GM12878 (cell line): ENCODE results near the gene PAX9. TPM values are rescaled to one million over a fixed set of nuclear protein-coding genes. Genes with fewer than 3 reads are reported as not detected.

Experiments used
- ATAC-seq: fragments of 200-7000 bp; cut with Tn5 transposase; 3 replicates; pipeline ENCODE4 v1.9.1; 2020; ENCODE audit warnings: mild to moderate bottlenecking, moderate library complexity
- BruUV-seq: library from RNA; stranded (reverse); fragments of 400-500 nt; replicated peaks from 2 replicates; lab custom pipeline; 2021; lab: Mats Ljungman, UMichigan
- CTCF ChIA-PET: fragments of 300-600 bp; sonication (Branson Sonifier 250); formaldehyde crosslinking; extraction: SDS; loops from one replicate; lab custom pipeline; 2021; ENCODE audit warnings: inconsistent platforms; lab: Yijun Ruan, JAX
- POLR2A ChIA-PET: fragments of 350-600 bp; formaldehyde crosslinking; extraction: SDS; loops from one replicate; lab custom pipeline; 2021; ENCODE audit warnings: inconsistent platforms; lab: Charles Lee
- RAD21 ChIA-PET: fragments of 300-600 bp; sonication (Branson Sonifier 250); formaldehyde crosslinking; loops from one replicate; lab custom pipeline; 2023; ENCODE audit warnings: antibody characterized with exemption; ENCODE audit not compliant: unreplicated experiment; lab: Charles Lee
- SMC1A ChIA-PET: fragments of 300-600 bp; sonication (Branson Sonifier 250); formaldehyde crosslinking; loops from one replicate; lab custom pipeline; 2023; ENCODE audit not compliant: unreplicated experiment, uncharacterized antibody; lab: Charles Lee
- DNase-seq: peaks from one replicate; pipeline ENCODE4 v3.0.0-alpha.2; 2011; ENCODE audit warnings: low read depth, low spot score
- FAIRE-seq: peaks from 3 replicates; lab custom pipeline; 2011; peaks lifted over from hg19 to GRCh38; lab: Jason Lieb, UNC
- H2AFZ ChIP-seq: 2 replicates; pipeline ENCODE4 v1.6.0; 2011; ENCODE audit warnings: low read depth, low read length, control low read depth; ENCODE audit not compliant: control insufficient read depth
- H3K27ac ChIP-seq: 2 replicates; pipeline ENCODE4 v1.5.1; 2011; ENCODE audit warnings: control low read depth; ENCODE audit not compliant: control insufficient read depth, insufficient read depth
- H3K27me3 ChIP-seq, 2 experiments: replicated peaks in 1 of 2; 2 replicates each; pipeline versions ENCODE4 v1.6.0 to v1.6.1; 2011; ENCODE audit warnings: low read length in 1 of 2; ENCODE audit not compliant: control insufficient read depth in 2 of 2, insufficient read depth in 2 of 2
- H3K36me3 ChIP-seq, 2 experiments: 2 replicates each; pipeline ENCODE4 v1.5.1; 2011; ENCODE audit warnings: low read length in 1 of 2; ENCODE audit not compliant: control insufficient read depth in 2 of 2, insufficient read depth in 2 of 2
- H3K4me1 ChIP-seq: 2 replicates; pipeline ENCODE4 v1.6.1; 2011; ENCODE audit warnings: mild to moderate bottlenecking, low read length, moderate library complexity, mixed read lengths; ENCODE audit not compliant: control insufficient read depth, insufficient read depth
- H3K4me2 ChIP-seq: 2 replicates; pipeline ENCODE4 v1.6.0; 2011; ENCODE audit warnings: control low read depth; ENCODE audit not compliant: control insufficient read depth, insufficient read depth
- H3K4me3 ChIP-seq: fragments of 200-600 bp; sonication (generic); 2 replicates; pipeline ENCODE4 v1.5.1; 2016
- H3K79me2 ChIP-seq: 2 replicates; pipeline ENCODE4 v1.6.0; 2011; ENCODE audit warnings: low read length; ENCODE audit not compliant: control insufficient read depth, insufficient read depth
- H3K9ac ChIP-seq: 2 replicates; pipeline ENCODE4 v1.8.0; 2011; ENCODE audit warnings: low read length, control low read depth, mixed read lengths; ENCODE audit not compliant: control insufficient read depth, insufficient read depth
- H3K9me3 ChIP-seq: replicated peaks from 3 replicates; pipeline ENCODE4 v1.5.1; 2011; ENCODE audit warnings: mild to moderate bottlenecking, low read length; ENCODE audit not compliant: control insufficient read depth, insufficient read depth
- H4K20me1 ChIP-seq: 2 replicates; pipeline ENCODE4 v1.6.0; 2011; ENCODE audit not compliant: control insufficient read depth, insufficient read depth
- ASH2L ChIP-seq: fragments of 300-600, 200-600 bp; sonication (generic); IDR thresholded peaks from 2 replicates; pipeline ENCODE4 v1.6.1; 2017; ENCODE audit warnings: low read depth, mild to moderate bottlenecking, borderline replicate concordance
- DPF2 ChIP-seq: fragments of 450-650 bp; IDR thresholded peaks from 2 replicates; pipeline ENCODE4 v1.6.1; 2017; ENCODE audit warnings: mild to moderate bottlenecking
- TAF1 ChIP-seq: IDR thresholded peaks from 2 replicates; pipeline ENCODE4 v1.6.1; 2011; ENCODE audit warnings: mild to moderate bottlenecking, low read depth, low read length, borderline replicate concordance
- TCF3 ChIP-seq: IDR thresholded peaks from 2 replicates; pipeline ENCODE4 v1.6.1; 2012; ENCODE audit warnings: low read depth, mild to moderate bottlenecking, low read length, borderline replicate concordance; ENCODE audit not compliant: insufficient read depth
- ZBTB4 ChIP-seq: fragments of 450-650 bp; formaldehyde crosslinking; IDR thresholded peaks from 2 replicates; pipeline ENCODE4 v1.4.0; 2022; ENCODE audit warnings: mild to moderate bottlenecking, moderate library complexity
- WGBS: methylation state at CpG from one replicate; pipeline ENCODE4 v1.1.6; 2016; ENCODE audit warnings: low lambda C conversion rate; ENCODE audit not compliant: insufficient replicate concordance, insufficient coverage; ENCODE audit errors: missing lambda C conversion rate; 5-methylcytosine and 5-hydroxymethylcytosine counted together
- in situ Hi-C: fragments of 300-500 bp; cut with MboI; formaldehyde crosslinking; loops from 9 replicates; pipeline ENCODE4 v1.14.3; 2018; ENCODE audit warnings: mixed read lengths
- intact Hi-C: fragments of 100-400 bp; cut with micrococcal nuclease; formaldehyde crosslinking; loops from one replicate; pipeline ENCODE4 v1.14.2; 2022; ENCODE audit not compliant: unreplicated experiment
- polyA plus RNA-seq, 11 experiments: library from polyadenylated mRNA; depleted of rRNA in 4 of 11; unstranded in 6 of 11; stranded (reverse) in 5 of 11; fragments of >200 nt; fragmentation: Nextera tagmentation in 4 of 11; fragmentation: Illumina TruSeq in 1 of 11; extraction: Ambion mirVana in 4 of 11; extraction: Trizol in 1 of 11; gene quantifications; 1 replicate in 1 of 11; 2 replicates in 10 of 11; pipeline versions ENCODE4 v1.2.1 to v1.2.3, GENCODE V29; 2011 to 2016; ENCODE audit warnings: inconsistent platforms in 2 of 11, missing spikeins in 2 of 11, low read depth in 1 of 11
- total RNA-seq, 4 experiments: library from RNA; depleted of rRNA in 3 of 4; stranded (reverse); fragments of >200 nt in 3 of 4; fragmentation: Illumina TruSeq in 1 of 4; extraction: Trizol in 1 of 4; gene quantifications; 2 replicates each; pipeline versions ENCODE4 v1.2.1 to v1.2.3, GENCODE V29; 2013 to 2021
- TF ChIP-seq, protein P1 (sequence below): IDR thresholded peaks from 2 replicates; pipeline ENCODE4 v1.6.1; 2011; ENCODE audit warnings: borderline replicate concordance, low read depth, mild to moderate bottlenecking, moderate library complexity, low read length; ENCODE audit not compliant: insufficient read depth, poor library complexity, severe bottlenecking

PAX9 gene
- total and polyA plus RNA-seq, 10 of the 15 experiments (the other 5 are each of a cell fraction or from before 2014, with no cell fraction given), result 0.03 to 8.2 (median 0.09) TPM; not detected in 3

DNA sequence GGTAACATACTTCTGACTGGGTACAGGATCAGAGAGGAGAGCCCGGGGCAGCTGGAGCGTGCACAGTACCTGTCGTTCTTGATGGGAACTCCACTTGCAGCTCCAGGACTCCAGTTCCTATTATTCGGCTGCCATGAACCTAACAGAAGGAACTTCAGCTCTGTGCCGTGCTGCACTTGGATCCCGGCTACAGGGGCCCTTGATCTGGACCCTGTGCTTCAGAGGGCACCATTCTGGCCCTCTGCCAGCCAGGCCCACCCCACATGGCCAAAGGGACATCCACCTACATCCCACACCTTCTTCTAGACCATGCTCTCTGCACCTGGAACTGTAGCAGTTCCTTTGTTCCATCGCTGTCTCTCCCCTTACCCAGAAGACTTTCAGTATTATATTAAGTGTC lies 58.2 kb downstream of the PAX9 start:
- no peak overlapping the region for H3K27ac ChIP-seq
- TF ChIP-seq TCF3, result no peak
- no peak for TF ChIP-seq ASH2L
- no peak for TF ChIP-seq TAF1
- TF ChIP-seq, protein P1, sequence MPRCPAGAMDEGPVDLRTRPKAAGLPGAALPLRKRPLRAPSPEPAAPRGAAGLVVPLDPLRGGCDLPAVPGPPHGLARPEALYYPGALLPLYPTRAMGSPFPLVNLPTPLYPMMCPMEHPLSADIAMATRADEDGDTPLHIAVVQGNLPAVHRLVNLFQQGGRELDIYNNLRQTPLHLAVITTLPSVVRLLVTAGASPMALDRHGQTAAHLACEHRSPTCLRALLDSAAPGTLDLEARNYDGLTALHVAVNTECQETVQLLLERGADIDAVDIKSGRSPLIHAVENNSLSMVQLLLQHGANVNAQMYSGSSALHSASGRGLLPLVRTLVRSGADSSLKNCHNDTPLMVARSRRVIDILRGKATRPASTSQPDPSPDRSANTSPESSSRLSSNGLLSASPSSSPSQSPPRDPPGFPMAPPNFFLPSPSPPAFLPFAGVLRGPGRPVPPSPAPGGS, result no peak
- TF ChIP-seq ZBTB4 (CRISPR knock-in tag), result no peak
- no peak for TF ChIP-seq DPF2
- ChIA-PET SMC1A (no interaction called here), CTCF (interaction anchor here (1.0 kb wide), 1 partner anchor 28 kb away, joined by 5 read pairs; no protein-coding TSS in a partner anchor), RAD21 (no interaction called here), POLR2A (no interaction called here)
- no peak overlapping the region for H3K4me2 ChIP-seq
- FAIRE-seq (no peak), ATAC-seq (no peak), DNase-seq (no peak)
- no peaks in the 10 kb centered on the region for H3K9me3 ChIP-seq
- in situ Hi-C loops, result no loop called here
- no peaks in the 10 kb centered on the region for H3K27me3 ChIP-seq
- H2AFZ ChIP-seq, result no peak overlapping the region
- no TSS peak for BruUV-seq
- no peak overlapping the region for H3K9ac ChIP-seq
- intact Hi-C loops, result no loop called here
- no peaks in the 10 kb centered on the region for H3K36me3 ChIP-seq
- no peak overlapping the region for H3K4me3 ChIP-seq
- H4K20me1 ChIP-seq, result no peaks in the 10 kb centered on the region
- no peaks in the 10 kb centered on the region for H3K4me1 ChIP-seq
- 28% methylated on average over 7 of the region's 7 CpGs for WGBS
- H3K79me2 ChIP-seq, result no peaks in the 10 kb centered on the region
